ENCODE measurements around the gene AGRN.

GRCh38 chr1:1004780-1005697 is 14.9 kb upstream of the AGRN start:
- TF ChIP-seq CTCF (IDR thresholded peaks at IDR 0.05), result no peak
- no peak for TF ChIP-seq POLR2A (IDR thresholded peaks at IDR 0.05)
- no peak for TF ChIP-seq EP300 (IDR thresholded peaks at IDR 0.05)

Measured in ovary (tissue), 3 donors.